GM19023 (cell line): Measurements from ENCODE around the gene PSMF1.

Experiments used
- ATAC-seq: cut with Tn5 transposase; IDR thresholded peaks from one replicate; pipeline ENCODE4 v1.9.1; 2021; ENCODE audit warnings: mild to moderate bottlenecking, moderate library complexity; ENCODE audit not compliant: unreplicated experiment

The PSMF1 gene

DNA sequence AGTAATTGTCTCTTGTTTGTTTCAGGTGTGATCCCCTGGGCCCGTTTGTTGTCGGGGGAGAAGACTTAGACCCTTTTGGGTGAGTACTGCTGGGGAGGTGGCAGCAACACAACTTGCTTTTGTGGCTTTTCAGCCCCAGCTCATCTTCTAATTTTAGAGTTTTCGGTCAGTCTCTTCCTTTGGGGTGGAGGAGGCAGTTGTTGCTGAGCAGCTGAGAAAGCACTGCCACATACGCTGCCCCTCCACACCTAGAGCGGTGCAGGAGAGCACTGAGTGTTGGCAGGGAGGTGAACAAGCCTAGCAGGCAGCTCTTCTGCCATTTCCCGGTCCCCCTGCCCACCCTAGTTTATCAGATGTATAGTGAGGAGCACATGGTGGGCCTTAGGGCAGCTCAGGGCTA lies 44.7 kb downstream of the PSMF1 start:
- ATAC-seq: no peak

DNA sequence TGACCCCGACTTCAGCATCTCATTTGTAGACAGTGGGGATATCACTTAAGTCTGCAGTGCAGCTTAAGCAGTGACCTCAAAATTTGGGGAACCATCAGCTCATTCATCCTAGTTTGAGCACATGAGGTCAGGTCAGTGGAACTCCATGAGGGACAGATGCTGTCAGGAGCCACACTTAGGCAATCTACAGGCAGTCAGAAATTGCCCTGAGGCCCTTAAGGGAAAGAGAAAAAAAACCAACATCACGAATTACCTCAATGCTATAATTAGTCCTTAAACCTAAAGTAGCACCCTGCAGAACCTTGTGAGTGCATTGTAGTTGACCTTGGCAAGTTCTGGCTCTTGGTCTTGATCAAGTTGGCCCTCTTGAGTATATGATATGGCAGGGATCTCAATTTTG lies 45.3 kb downstream of the PSMF1 start:
- no peak for ATAC-seq

DNA sequence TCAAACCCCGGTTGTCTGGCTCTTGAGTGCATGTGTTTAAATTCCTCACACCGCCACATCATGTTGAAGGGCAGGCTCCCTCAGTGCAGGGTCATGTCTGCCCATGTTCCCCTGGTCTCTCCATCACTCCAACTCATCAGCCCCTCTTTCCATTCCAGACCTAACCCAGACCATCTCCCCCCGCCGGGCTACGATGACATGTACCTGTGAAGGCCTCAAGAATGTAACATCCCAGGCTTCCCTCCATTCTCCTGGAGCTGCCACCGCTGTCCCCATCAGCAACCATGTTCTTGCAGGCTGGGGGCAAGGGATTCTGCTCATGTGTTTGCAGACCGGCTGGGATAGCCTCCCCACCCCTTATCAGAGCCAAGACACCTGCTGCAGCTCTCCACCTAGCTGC lies 46.5 kb downstream of the PSMF1 start:
- no peak for ATAC-seq

DNA sequence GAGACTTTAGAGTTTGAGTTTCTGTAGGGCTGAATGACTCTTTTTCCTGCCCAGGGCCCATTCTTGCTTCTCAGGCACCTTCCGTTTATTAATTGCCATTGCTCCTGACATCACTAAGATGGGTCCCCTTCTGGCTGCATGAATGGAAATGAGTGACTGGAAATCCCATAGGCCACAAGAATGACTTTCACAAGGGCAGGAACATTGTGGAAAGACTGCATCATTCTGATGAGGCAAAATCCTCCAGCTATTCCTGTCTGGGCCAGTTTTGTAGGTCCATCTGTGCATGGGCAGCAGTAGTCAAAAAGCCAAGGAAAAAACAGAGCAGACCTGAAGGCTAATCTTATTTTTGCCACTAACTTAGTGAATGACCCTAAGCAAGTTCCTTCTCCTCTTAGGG lies 47.1 kb downstream of the PSMF1 start:
- no peak for ATAC-seq

DNA sequence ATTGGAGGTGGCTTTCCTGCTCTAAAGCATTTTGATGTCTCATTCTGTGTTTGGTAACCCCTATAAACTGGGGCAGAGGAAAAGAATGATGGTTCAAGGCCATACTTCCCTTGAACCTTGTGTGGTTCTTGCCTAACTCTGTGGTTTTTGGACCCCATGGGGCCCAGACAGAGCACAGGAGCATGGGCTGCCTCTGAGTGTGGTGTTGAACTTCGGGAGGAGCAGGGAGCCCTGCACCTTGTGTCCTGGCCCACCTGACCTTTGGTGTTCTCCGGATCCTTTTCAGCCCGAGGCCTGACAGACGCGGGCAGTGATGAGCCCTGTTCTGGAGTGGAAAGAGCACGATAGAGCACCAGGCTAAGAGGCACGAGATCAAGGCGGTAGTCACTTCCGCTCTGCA lies 47.5 kb downstream of the PSMF1 start:
- ATAC-seq: no peak

DNA sequence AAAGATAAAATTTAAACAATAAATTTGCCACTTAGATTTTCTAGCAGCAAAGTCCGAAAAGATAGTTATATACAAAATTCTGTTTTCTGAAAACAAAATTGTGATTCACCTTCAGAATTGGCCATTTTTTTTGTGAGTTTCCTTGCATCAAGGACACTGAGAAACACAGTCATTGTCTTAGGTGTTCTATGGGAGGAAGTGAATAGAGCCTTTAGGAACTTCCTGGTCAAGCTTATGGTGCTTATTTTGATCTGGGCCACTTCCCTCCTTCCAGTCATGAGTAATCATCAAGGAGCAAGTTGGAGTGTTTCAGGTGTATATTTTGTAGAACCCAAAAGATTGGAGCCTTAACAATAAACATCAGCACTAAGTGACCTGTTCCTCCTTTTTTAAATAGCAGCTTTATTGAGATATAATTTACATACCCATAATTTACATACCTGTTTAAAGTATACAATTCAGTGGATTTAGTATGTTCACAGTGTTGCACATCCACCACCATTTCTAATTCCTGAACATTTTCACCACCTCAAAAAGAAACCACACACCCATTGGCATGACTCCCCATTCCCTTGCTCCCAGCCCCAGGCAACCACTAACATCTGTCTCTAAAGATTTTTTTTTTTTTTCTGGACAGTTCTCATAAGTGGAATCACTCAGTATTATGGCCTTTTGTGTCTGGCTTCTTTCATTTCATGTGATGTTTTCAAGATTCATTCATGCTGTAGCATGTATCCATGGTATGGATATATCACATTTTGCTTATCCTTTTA lies 48.7 kb downstream of the PSMF1 start:
- ATAC-seq: no peak

DNA sequence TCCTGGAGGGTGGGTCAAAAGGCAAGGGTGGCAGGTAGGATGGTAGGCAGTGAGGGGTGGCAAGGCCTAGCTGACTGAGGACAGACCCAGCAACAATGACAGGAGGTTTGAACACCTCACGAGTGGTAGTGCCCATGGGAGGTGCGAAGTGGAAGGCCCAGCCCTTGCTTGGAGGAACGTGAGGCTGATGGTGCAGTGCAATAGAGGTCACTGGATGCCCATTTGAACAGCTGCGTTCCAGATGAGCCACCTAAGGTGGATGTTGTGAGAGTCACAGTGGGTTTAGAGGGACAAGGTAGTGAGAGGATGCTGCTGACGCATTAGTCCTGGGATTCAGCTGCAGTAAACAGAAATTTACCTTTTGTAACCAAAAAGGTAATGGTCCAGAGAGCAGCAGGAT lies 50.8 kb downstream of the PSMF1 start:
- ATAC-seq: no peak

DNA sequence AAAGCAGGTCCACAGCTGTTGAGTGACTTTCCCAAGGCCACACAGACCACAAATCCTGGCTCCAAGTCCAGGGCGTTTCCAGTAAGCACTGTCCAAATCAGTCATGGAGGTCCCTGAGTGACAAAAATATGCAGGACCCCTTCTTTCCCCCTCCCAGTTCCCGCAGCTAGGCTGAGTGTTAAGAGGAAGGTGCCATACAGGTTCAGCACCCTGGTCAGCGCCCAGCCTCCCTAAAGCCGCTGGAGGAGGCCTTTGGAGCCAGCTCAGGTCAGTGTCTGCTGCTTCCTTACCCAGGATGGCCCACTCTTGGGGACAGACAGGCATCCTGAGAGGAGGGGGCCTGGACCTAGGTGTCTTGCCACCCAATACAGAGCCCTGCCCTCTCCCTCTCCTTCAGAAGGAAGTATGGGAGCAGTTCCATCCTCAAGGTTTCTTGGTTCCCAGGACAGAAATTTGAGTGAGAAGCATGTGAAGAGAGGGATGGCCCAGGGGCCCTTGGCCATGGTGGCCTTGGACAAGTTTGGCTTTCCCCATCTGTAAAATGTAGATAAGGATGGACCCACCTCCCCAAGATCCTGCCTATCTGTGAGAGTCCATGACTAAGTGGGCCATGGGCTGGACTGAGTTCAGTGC lies 53.2 kb downstream of the PSMF1 start:
- ATAC-seq: no peak

DNA sequence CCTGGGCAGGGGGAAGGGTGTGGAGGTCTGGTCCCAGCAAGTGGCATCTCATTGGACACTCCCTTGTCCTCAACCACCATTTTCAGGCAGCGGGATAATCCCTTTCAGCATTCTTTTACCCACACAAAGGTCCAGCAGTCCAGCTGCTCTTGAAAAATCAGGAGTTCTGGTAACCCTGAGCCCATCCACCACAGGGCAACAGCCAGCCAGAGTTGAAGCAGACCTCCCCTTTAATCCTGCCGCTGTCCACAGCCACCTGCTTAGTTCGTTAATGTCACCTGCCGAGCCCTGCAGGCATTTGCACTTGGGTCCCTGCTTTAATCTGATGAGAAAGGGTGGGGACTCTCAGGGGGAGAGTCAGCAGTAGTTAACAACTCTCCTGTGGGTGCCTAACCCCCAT lies 55.3 kb downstream of the PSMF1 start:
- ATAC-seq: no peak

DNA sequence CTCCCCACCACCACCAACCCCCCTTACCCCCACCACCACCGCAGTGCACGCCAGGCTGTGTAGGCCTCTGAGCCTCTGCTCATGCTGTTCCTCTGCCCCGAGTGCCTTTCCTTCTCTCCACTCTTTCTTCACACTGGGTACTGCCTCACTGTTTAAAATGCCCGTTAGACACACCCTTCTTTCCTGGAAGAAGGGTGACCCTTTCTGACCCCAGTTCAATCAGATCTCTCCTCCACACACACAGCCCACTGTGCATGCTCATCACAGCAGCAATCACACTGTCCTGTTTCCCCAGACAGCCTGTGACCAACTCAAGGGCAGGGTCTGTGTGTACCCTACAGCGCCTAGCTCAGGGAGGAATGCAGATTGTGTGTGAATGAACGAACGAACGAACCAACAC lies 56.4 kb downstream of the PSMF1 start:
- no peak for ATAC-seq

DNA sequence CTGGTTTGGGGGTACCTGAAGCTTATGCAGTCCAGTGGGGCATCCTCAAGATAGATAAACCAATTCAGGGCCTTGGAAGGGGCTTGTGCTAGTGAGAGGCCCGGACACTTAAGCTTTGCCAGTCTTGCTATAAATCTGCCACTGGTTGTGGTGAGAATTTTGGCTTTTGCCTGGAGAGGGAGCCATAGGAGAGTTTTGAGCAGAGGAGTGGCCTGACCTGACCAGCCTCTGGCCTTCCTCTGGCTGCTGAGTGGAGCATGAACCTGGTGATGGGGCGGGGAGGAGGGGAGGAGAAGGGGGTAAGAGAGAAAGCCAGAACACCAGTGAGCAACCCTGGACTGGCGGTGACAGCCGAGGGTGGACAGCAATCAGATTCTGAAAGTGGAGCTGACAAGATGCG lies 59.3 kb downstream of the PSMF1 start:
- ATAC-seq: no peak

DNA sequence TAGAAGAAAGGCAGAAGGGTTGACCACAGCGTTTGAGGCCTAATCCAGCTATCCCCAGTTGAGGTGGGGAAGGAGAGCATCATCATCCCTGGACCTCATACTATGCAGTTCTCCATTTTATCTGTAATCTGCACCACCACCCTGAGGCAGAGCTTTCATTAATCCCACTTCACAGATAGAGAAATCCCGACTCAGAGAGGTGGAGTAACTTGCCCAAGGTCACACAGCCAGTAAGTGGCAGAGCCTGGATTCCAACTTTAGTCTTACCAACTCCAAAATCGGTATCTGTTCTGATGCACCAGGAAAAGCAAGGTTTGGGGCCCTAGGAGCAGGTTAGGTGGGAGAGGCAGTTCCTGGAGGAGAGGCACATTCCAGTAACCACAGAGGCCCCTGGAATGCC lies 59.7 kb downstream of the PSMF1 start:
- ATAC-seq: no peak

DNA sequence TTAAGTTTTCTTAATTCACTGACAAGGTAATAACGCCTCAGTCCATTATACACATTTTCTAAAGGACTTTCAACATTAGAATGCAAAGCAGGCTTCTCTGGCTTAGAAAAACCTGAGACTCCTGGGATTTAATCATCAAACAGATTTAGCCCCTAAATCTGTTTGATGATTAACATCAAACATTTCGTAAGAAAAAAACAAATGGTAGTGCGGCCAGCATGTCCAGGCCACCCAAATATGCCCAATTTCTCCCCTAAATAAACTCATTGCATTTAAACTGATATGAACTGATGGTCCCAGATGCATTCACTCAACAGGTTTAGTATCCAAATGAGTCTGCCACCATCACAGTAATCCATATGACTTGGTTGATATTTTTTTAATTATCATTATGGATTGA lies 60.2 kb downstream of the PSMF1 start:
- no peak for ATAC-seq

DNA sequence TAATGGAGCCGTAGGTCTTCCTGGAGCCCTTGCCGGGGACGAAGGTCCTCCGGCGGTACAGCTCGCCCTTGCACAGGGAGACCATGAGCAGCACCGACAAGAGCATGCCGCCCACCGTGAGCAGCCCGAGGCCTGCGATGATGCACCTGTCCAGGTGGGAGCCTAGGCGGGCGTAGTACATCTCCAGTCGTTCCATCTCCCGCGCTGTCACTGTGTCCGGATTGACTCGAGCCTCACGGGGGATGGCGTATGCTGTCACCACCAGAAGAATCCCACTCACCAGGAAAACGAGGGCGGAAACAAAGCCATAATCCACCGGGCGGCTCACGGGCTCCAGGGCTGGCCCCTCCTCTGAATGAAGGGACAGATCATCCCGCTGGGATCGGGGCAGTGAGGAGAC lies 62.5 kb downstream of the PSMF1 start:
- no peak for ATAC-seq

DNA sequence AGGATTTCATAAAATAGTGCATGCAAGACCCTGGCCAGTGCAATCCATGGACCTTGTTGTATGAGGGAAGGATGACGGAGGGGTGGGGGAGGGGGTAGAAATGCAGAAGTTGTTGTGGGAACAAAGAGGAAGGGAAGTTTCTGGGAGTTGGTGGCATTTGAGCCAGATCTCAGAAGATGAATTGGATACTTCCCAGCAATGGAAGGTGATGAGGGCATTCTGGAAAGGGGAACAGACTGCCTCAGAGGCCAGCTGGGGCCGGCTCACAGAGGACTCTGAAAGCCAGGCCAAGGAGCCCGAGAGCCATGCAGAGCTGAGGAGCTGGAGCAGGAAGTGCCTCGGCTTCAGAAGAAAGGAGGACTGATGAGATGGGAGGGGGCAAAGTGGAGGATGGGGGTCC lies 63.7 kb downstream of the PSMF1 start:
- ATAC-seq: no peak

DNA sequence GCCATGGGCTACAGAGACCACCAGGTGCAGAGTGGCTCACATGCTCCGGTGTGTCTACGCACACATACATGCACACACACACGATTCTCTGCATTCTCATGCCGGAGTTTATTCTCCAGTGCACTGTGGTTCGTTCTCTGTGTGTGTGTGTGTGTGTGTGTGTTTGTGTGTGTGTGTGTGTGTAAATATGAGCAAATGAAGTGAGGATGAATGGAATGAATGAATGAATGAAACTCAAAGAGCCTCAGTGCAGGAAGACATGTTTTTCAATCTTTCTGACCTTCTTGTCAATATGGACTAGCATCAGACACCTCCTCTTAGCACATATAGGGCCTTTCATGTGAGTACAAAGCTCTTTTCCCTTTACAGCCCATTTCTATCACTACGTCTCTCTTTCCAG lies 64.8 kb downstream of the PSMF1 start:
- no peak for ATAC-seq

DNA sequence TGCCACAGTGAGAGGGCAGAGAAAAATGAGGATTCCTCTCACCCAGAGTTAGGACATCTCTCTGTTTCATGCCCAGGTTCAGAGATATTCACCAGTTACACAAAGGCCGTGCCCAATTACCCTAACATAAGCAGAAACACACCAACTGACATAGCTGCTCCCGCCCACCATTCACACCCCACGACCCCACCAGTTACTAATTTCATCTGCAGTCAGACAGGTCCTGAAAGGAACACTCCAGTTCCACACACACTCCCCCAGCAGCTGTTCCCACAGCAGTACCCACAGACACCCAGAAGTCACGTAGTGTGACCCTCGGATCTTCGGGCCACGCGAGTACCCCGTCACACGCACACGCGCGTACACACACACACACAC lies 65.8 kb downstream of the PSMF1 start:
- no peak for ATAC-seq

DNA sequence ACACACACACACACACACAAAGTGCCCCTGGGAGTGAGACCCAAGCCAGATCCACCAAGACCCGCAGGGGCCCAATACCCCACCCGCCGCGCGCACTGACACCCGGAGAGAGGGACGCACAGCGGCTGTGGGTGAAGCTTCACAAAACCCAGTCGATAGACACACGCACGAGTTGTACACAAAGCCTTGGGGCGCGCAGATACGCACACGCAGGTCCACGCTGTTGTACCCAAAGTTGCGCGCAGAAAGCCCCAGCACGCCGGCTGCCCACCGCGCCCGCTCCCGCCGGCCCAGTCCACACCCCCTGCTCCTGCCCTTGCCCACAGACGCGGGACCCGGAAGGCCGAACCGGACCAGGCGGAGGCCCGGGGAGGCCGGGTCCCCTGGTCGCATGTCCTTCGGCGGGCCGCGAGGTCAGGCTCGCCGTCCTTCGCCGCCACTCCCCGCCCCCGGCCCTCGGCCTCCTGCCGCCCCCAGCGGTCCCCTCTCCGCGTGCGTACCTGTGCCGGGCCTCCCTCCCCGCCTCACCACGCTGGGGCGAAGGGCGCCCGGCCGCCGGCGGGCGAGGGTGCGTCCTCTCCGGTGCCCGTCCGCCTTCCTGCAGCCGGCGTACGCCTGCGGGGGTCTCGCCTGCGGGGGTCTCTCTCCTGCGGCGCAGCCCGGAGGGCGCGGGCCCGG lies 66.4 kb downstream of the PSMF1 start, which contains the start of gene TMEM74B:
Gene TMEM74B (minus strand): TSS at position 344 of the 678 bp plus-strand sequence. CDS start 1,180 bp downstream, outside the sequence.
- ATAC-seq: no peak

DNA sequence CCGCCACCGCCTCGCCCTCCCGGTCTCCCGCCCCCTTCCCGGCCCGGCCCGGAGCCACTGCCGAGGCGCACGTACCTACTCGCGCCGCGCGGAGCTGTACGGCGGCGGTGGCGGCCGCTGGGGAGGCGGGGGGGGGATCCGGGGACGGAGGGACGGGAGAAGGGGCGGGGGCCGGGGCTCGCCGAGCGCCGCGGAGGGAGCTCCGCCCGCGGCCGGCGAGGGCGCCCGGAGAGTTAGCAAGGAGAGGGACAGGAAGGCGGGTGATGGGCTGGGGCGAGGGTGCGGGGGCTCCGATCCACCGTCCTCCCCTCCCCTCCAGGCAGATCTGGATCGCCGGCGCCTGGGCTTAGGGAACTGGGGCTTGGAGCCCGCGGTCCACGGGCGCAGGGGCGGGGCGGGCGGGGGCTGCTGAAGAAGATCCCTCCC lies 66.9 kb downstream of the PSMF1 start:
- ATAC-seq: no peak

DNA sequence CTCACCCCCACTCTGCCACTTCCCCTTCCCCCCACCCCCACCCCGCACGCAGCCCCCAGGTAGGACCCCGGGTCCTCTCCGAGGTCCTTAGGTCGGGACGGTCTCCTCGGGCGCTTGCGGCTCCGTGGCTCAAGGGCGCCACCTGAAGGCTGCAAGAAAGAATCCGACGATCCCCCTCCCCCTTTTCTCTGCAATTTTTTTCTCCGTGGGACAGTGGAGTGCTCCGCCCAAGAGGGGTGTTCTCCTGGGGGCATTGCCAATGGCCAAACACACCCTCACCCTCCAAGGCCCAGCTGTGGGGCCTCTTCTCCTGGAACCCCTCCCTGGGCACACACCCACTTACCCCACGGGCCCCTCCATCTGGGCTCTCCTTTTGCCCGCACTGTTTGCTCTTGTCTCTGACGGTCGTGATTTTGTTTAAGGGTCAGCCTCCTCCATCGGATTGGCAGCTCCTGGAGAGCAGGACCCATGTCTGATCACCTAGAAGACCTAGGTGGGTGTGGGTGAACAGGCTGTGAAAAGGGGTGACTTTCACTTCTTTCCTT lies 67.5 kb downstream of the PSMF1 start:
- ATAC-seq: no peak

DNA sequence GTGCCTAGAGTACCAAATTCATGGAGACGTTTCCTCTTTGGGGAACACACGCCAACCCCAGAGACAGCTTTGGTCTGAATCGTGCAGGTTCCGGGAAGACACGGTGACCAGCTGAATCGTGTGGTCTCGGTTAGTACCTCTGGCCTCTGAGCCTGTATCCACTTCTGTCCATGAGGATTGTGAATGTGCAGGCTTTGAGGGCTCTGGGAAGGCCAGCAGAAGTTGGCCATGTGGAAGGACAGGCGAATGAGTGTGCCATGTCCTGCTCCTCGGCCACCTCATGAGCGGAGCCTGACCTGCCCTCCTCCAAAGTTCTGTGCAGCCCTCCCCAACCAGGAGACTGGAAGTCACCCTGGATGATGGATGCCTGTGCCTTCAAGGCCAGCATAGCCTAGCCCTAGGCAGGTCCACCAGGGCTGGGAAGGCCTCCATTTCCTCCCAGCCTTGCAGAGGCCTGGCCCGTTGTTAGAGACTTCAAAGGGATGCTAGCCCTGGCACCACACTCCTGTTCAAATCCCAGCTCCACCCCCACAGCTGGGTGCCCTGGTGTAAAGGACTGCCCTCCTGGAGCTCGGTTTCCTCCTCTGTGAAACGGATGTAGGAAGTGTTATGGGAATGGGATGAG lies 68.1 kb downstream of the PSMF1 start:
- no peak for ATAC-seq
